ENCODE measurements around the gene TEX47. TPM values are rescaled to one million over a fixed set of nuclear protein-coding genes. Genes with fewer than 3 reads are reported as not detected.

TEX47 gene
- total RNA-seq (not detected), polyA plus RNA-seq (not detected)
- long read RNA-seq, donor 1: 0 reads
- long read RNA-seq, donor 2: 0 reads
- long read RNA-seq, donor 3: 0 reads
- long read RNA-seq, donor 4: 0 reads
- long read RNA-seq, donor 5: 0 reads
- long read RNA-seq, donor 6: 0 reads
- long read RNA-seq, donor 7: 0 reads
- long read RNA-seq, donor 8: 0 reads
- long read RNA-seq, donor 9: 0 reads
- long read RNA-seq, donor 10: 0 reads

- Histone ChIP-seq H3K27me3 (ENCODE audit: control insufficient read depth in 2 of 2, insufficient read depth in 1 of 2, low read length in 1 of 2) (no peaks in the 10 kb centered on the region), H3K36me3 (ENCODE audit: control insufficient read depth in 2 of 2, insufficient read depth in 2 of 2, low read length in 1 of 2) (no peaks in the 10 kb centered on the region), H3K4me1 (ENCODE audit: control insufficient read depth in 2 of 2, insufficient read depth in 2 of 2, low read length in 2 of 2) (no peaks in the 10 kb centered on the region), H3K4me3 (ENCODE audit: low read length in 2 of 2) (no peak within 1 kb of the TSS), H3K9me3 (ENCODE audit: control insufficient read depth in 2 of 2, insufficient read depth in 1 of 2, low read length in 1 of 2) (no peaks in the 10 kb centered on the region), H3K27ac (ENCODE audit: low read depth in 1 of 2, low read length in 1 of 2) (no peak within 1 kb of the TSS)
- WGBS: 86% methylated on average over 7 of the region's 7 CpGs
- no peak for DNase-seq (ENCODE audit: low read depth in 6 of 9, low spot score in 9 of 9)
Measured at GRCh38 chr7:88795553-88795952, at the start of gene TEX47. Gene TEX47, minus strand, starts transcription at chr7:88795737. Its CDS starts 795 bp downstream, at chr7:88794942.

GRCh38 chr7:88845091-88845490 is 49.6 kb upstream of the TEX47 start:
- Histone ChIP-seq H3K9me3 (ENCODE audit: control insufficient read depth in 2 of 2, insufficient read depth in 1 of 2, low read length in 1 of 2) (no peaks in the 10 kb centered on the region), H3K27me3 (ENCODE audit: control insufficient read depth in 2 of 2, insufficient read depth in 1 of 2, low read length in 1 of 2) (no peaks in the 10 kb centered on the region), H3K4me1 (ENCODE audit: control insufficient read depth in 2 of 2, insufficient read depth in 2 of 2, low read length in 2 of 2) (no peaks in the 10 kb centered on the region), H3K36me3 (ENCODE audit: control insufficient read depth in 2 of 2, insufficient read depth in 2 of 2, low read length in 1 of 2) (no peaks in the 10 kb centered on the region), H3K27ac (ENCODE audit: low read depth in 1 of 2, low read length in 1 of 2) (no peak overlapping the region), H3K4me3 (ENCODE audit: low read length in 2 of 2) (no peak overlapping the region)
- DNase-seq (ENCODE audit: low read depth in 6 of 9, low spot score in 9 of 9): no peak
- WGBS: 66% methylated on average over 12 of the region's 12 CpGs

GRCh38 chr7:88842201-88842600 is 46.7 kb upstream of the TEX47 start:
- H3K36me3 ChIP-seq (ENCODE audit: control insufficient read depth in 2 of 2, insufficient read depth in 2 of 2, low read length in 1 of 2): no peaks in the 10 kb centered on the region
- no peak for DNase-seq (ENCODE audit: low read depth in 6 of 9, low spot score in 9 of 9)
- H3K9me3 ChIP-seq (ENCODE audit: control insufficient read depth in 2 of 2, insufficient read depth in 1 of 2, low read length in 1 of 2): no peaks in the 10 kb centered on the region
- no peaks in the 10 kb centered on the region for H3K27me3 ChIP-seq (ENCODE audit: control insufficient read depth in 2 of 2, insufficient read depth in 1 of 2, low read length in 1 of 2)
- H3K4me3 ChIP-seq (ENCODE audit: low read length in 2 of 2): no peak overlapping the region
- no peaks in the 10 kb centered on the region for H3K4me1 ChIP-seq (ENCODE audit: control insufficient read depth in 2 of 2, insufficient read depth in 2 of 2, low read length in 2 of 2)
- H3K27ac ChIP-seq (ENCODE audit: low read depth in 1 of 2, low read length in 1 of 2): no peak overlapping the region

- H3K36me3 ChIP-seq (ENCODE audit: control insufficient read depth in 2 of 2, insufficient read depth in 2 of 2, low read length in 1 of 2): no peaks in the 10 kb centered on the region
- no peaks in the 10 kb centered on the region for H3K27me3 ChIP-seq (ENCODE audit: control insufficient read depth in 2 of 2, insufficient read depth in 1 of 2, low read length in 1 of 2)
- no peaks in the 10 kb centered on the region for H3K4me1 ChIP-seq (ENCODE audit: control insufficient read depth in 2 of 2, insufficient read depth in 2 of 2, low read length in 2 of 2)
- no peak overlapping the region for H3K4me3 ChIP-seq (ENCODE audit: low read length in 2 of 2)
- DNase-seq (ENCODE audit: low read depth in 6 of 9, low spot score in 9 of 9): peak in 5 of 9 donors; percentile 0 to 15 (median 4)
- 25% methylated on average over 3 of the region's 3 CpGs for WGBS
- no peak overlapping the region for H3K27ac ChIP-seq (ENCODE audit: low read depth in 1 of 2, low read length in 1 of 2)
- no peaks in the 10 kb centered on the region for H3K9me3 ChIP-seq (ENCODE audit: control insufficient read depth in 2 of 2, insufficient read depth in 1 of 2, low read length in 1 of 2)
Measured at GRCh38 chr7:88835147-88835728, 39.7 kb upstream of the TEX47 start.

GRCh38 chr7:88826222-88826621 is 30.7 kb upstream of the TEX47 start:
- no peaks in the 10 kb centered on the region for H3K4me1 ChIP-seq (ENCODE audit: control insufficient read depth in 2 of 2, insufficient read depth in 2 of 2, low read length in 2 of 2)
- no peaks in the 10 kb centered on the region for H3K27me3 ChIP-seq (ENCODE audit: control insufficient read depth in 2 of 2, insufficient read depth in 1 of 2, low read length in 1 of 2)
- whole genome bisulfite sequencing: 92% methylated on average over 3 of the region's 3 CpGs
- no peak overlapping the region for H3K4me3 ChIP-seq (ENCODE audit: low read length in 2 of 2)
- no peaks in the 10 kb centered on the region for H3K9me3 ChIP-seq (ENCODE audit: control insufficient read depth in 2 of 2, insufficient read depth in 1 of 2, low read length in 1 of 2)
- no peak for DNase-seq (ENCODE audit: low read depth in 6 of 9, low spot score in 9 of 9)
- H3K36me3 ChIP-seq (ENCODE audit: control insufficient read depth in 2 of 2, insufficient read depth in 2 of 2, low read length in 1 of 2): no peaks in the 10 kb centered on the region
- no peak overlapping the region for H3K27ac ChIP-seq (ENCODE audit: low read depth in 1 of 2, low read length in 1 of 2)

GRCh38 chr7:88818552-88818951 is 23.0 kb upstream of the TEX47 start:
- no peak for DNase-seq (ENCODE audit: low read depth in 6 of 9, low spot score in 9 of 9)
- Histone ChIP-seq H3K27ac (ENCODE audit: low read depth in 1 of 2, low read length in 1 of 2) (no peak overlapping the region), H3K9me3 (ENCODE audit: control insufficient read depth in 2 of 2, insufficient read depth in 1 of 2, low read length in 1 of 2) (no peaks in the 10 kb centered on the region), H3K4me3 (ENCODE audit: low read length in 2 of 2) (no peak overlapping the region), H3K36me3 (ENCODE audit: control insufficient read depth in 2 of 2, insufficient read depth in 2 of 2, low read length in 1 of 2) (no peaks in the 10 kb centered on the region), H3K27me3 (ENCODE audit: control insufficient read depth in 2 of 2, insufficient read depth in 1 of 2, low read length in 1 of 2) (no peaks in the 10 kb centered on the region), H3K4me1 (ENCODE audit: control insufficient read depth in 2 of 2, insufficient read depth in 2 of 2, low read length in 2 of 2) (no peaks in the 10 kb centered on the region)

- no peak for DNase-seq (ENCODE audit: low read depth in 6 of 9, low spot score in 9 of 9)
- H3K4me3 ChIP-seq (ENCODE audit: low read length in 2 of 2): no peak overlapping the region
- H3K4me1 ChIP-seq (ENCODE audit: control insufficient read depth in 2 of 2, insufficient read depth in 2 of 2, low read length in 2 of 2): no peaks in the 10 kb centered on the region
- H3K27ac ChIP-seq (ENCODE audit: low read depth in 1 of 2, low read length in 1 of 2): no peak overlapping the region
- WGBS: 91% methylated on average over 2 of the region's 2 CpGs
- H3K27me3 ChIP-seq (ENCODE audit: control insufficient read depth in 2 of 2, insufficient read depth in 1 of 2, low read length in 1 of 2): no peaks in the 10 kb centered on the region
- no peaks in the 10 kb centered on the region for H3K9me3 ChIP-seq (ENCODE audit: control insufficient read depth in 2 of 2, insufficient read depth in 1 of 2, low read length in 1 of 2)
- H3K36me3 ChIP-seq (ENCODE audit: control insufficient read depth in 2 of 2, insufficient read depth in 2 of 2, low read length in 1 of 2): no peaks in the 10 kb centered on the region
Measured at GRCh38 chr7:88806280-88807037, 10.9 kb upstream of the TEX47 start.

- 82% methylated on average over 3 of the region's 3 CpGs for WGBS
- H3K36me3 ChIP-seq (ENCODE audit: control insufficient read depth in 2 of 2, insufficient read depth in 2 of 2, low read length in 1 of 2): no peaks in the 10 kb centered on the region
- no peak overlapping the region for H3K4me3 ChIP-seq (ENCODE audit: low read length in 2 of 2)
- no peak for DNase-seq (ENCODE audit: low read depth in 6 of 9, low spot score in 9 of 9)
- H3K4me1 ChIP-seq (ENCODE audit: control insufficient read depth in 2 of 2, insufficient read depth in 2 of 2, low read length in 2 of 2): no peaks in the 10 kb centered on the region
- no peaks in the 10 kb centered on the region for H3K9me3 ChIP-seq (ENCODE audit: control insufficient read depth in 2 of 2, insufficient read depth in 1 of 2, low read length in 1 of 2)
- no peaks in the 10 kb centered on the region for H3K27me3 ChIP-seq (ENCODE audit: control insufficient read depth in 2 of 2, insufficient read depth in 1 of 2, low read length in 1 of 2)
- no peak overlapping the region for H3K27ac ChIP-seq (ENCODE audit: low read depth in 1 of 2, low read length in 1 of 2)
Measured at GRCh38 chr7:88801046-88801445, 5.5 kb upstream of the TEX47 start.

GRCh38 chr7:88792361-88792760 is 3.2 kb downstream of the TEX47 start:
- H3K4me3 ChIP-seq (ENCODE audit: low read length in 2 of 2): no peak overlapping the region
- no peaks in the 10 kb centered on the region for H3K27me3 ChIP-seq (ENCODE audit: control insufficient read depth in 2 of 2, insufficient read depth in 1 of 2, low read length in 1 of 2)
- 86% methylated on average over 3 of the region's 3 CpGs for WGBS
- H3K4me1 ChIP-seq (ENCODE audit: control insufficient read depth in 2 of 2, insufficient read depth in 2 of 2, low read length in 2 of 2): no peaks in the 10 kb centered on the region
- no peaks in the 10 kb centered on the region for H3K36me3 ChIP-seq (ENCODE audit: control insufficient read depth in 2 of 2, insufficient read depth in 2 of 2, low read length in 1 of 2)
- H3K9me3 ChIP-seq (ENCODE audit: control insufficient read depth in 2 of 2, insufficient read depth in 1 of 2, low read length in 1 of 2): no peaks in the 10 kb centered on the region
- no peak for DNase-seq (ENCODE audit: low read depth in 6 of 9, low spot score in 9 of 9)
- H3K27ac ChIP-seq (ENCODE audit: low read depth in 1 of 2, low read length in 1 of 2): no peak overlapping the region

Measured in thymus (tissue), 14 donors.